GM12801 (cell line): ENCODE measurements around the gene KIAA1143.

Experiments
- TF ChIP-seq, protein P1 (sequence below): IDR thresholded peaks from one replicate; pipeline ENCODE4 v1.5.1; 2011; ENCODE audit warnings: control low read depth; ENCODE audit not compliant: insufficient read length; ENCODE audit errors: extremely low read depth

Gene KIAA1143

DNA sequence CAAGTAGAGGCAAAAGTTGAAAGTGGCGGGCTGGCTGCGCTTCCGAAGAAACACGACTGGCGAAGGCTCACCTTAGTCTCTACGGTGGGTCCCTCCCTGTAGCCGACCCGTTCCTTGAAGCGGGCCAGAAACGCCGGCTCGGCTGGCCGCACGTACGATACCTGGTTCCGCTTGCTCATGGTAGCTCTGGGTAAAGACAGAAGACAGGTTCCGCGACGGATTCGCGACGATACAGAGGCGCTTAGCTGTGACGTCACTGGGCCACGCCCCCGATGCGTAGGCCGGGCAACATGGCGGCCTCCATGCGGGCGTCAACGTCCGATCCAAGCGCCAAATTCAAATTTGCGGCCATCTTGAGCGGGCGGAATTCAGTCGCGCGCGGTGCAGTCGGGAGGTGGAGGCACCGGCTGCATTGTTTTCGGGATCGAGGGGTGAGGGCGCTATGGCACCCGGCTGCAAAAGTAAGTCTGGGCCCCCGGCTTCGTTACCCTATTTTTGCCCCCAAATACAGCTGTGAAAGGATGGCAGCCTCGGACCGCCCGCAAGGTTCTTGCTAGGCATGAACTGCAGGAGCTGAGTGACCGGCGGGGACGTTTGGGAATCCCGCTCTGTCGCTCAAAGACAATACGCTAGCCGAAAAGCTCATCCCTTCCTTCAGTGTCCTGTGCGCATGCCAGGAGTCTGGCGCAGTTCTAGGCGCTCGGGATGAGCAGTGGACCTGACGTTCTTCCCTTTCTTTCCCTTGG lies at the start of gene KIAA1143, which contains the start of gene KIF15:
KIAA1143 (minus strand) TSS at position 196 of the 746 bp plus-strand sequence; CDS start at position 179, 17 bp downstream.
KIF15 (plus strand) TSS at position 371 of the 746 bp plus-strand sequence; CDS start at position 443, 72 bp downstream.
- TF ChIP-seq, protein P1, sequence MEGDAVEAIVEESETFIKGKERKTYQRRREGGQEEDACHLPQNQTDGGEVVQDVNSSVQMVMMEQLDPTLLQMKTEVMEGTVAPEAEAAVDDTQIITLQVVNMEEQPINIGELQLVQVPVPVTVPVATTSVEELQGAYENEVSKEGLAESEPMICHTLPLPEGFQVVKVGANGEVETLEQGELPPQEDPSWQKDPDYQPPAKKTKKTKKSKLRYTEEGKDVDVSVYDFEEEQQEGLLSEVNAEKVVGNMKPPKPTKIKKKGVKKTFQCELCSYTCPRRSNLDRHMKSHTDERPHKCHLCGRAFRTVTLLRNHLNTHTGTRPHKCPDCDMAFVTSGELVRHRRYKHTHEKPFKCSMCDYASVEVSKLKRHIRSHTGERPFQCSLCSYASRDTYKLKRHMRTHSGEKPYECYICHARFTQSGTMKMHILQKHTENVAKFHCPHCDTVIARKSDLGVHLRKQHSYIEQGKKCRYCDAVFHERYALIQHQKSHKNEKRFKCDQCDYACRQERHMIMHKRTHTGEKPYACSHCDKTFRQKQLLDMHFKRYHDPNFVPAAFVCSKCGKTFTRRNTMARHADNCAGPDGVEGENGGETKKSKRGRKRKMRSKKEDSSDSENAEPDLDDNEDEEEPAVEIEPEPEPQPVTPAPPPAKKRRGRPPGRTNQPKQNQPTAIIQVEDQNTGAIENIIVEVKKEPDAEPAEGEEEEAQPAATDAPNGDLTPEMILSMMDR: no peak

DNA sequence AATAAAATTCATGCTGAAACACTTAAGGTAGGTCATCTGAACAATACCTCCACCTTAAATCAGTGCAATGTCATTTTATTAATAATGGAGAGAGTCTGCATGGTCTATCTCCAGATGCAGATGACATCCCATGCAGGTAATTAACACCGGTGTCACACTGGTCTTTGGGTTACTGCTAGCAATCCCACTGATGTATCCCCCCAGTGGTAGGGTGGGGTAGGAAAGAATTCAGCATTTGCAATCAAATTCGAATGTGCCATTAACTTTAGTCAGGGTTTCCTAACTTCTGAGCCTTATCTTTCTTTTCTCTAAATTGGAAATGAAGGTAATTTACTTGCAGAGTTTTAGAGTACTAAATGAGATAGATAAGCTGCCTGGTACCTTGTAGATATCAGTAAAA lies 44.5 kb upstream of the KIAA1143 start:
- TF ChIP-seq, protein P1: no peak

DNA sequence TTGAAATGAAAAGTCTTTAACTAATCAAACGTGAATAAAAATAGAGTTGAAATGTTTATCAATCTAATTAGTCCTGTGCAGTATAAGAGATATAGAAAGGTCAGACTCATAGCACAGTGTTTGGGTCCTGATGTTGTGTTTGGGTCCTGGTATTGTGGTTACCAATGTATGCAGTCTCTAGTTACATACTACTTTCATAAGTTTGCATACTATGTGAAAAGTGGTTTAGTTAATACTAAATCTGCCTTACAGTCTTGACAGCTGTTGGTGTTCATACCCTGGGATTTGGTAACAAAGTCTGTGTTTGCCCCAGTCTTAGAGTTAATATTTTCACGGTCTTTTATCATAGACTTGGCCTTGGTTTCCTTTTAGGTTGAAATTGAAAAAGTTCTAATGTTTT lies 41.9 kb upstream of the KIAA1143 start:
- TF ChIP-seq, protein P1: no peak

DNA sequence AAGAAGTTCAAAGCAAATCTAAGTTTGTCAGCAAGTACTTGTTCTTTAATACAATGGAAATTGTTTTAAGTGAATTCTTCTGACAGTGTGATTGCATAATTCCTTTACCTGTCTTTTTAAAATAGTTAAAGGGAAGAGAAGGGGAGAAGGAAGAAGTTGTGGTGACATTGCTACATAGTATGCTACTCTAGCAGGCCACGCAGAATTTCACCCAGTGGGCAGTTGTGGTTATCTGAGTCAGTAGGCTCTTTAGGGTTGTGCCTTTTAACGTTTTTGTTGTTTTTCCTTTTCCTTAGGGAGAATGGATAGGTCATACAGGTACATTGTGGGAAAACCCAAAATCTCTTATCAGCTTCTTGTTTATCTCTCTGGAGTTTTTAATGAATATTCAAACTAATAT lies 40.6 kb upstream of the KIAA1143 start:
- TF ChIP-seq, protein P1: no peak

DNA sequence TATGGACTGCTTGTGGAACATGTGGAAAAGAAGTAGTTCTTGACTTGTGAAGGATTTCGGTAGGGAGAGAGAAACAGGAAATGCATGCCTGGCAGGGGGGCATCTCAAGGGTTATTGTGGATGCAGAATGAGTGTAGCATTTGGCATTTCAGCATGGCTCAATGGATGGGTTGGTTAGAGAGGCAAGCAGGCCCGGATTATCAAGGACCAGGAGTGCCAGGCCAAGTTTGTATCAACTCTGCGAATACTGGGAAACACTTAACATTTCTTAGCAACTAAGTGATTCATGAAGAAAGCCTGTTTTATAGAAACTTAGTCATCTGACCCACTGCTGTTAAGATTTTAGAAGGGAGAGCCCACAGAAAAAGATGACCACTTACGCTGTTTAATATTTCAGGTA lies 33.8 kb upstream of the KIAA1143 start:
- TF ChIP-seq, protein P1: no peak

DNA sequence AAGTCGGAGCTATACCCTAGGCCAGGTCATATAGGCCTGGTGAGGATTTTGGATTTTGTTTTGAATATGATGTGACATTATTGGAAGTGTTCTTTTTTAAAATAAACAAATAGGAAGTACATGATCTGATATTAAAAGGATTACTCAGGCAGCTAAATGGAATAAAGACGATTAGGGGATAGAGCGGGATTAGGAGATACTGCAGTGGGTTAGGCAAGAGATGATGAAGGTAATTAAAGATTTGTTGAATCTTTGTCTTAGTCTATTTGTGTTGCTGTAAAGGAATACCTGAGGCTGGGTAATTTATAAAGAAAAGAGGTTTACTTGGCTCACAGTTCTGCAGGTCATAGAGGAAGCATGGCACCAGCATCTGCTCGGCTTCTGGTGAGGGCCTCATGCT lies 21.5 kb upstream of the KIAA1143 start:
- TF ChIP-seq, protein P1: no peak

DNA sequence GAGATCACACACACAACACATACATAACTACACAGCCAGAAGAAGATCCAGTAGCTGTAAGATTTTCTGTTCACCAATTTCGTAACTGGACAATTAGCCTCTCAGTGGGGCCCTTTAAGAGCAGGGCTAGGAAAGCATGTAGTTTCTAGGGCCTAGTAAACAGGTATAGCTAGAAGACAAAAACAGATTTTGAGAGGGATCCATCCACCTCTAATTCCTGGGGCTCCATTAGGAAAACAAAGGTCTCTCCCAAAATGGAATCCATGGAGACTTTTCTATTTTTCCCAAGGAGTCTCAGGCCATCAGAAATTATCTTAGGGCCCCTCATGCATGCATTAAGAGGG lies 10.7 kb upstream of the KIAA1143 start:
- TF ChIP-seq, protein P1: no peak
